Natural killer cell (primary cell): ENCODE data around the gene PAQR3. TPM values are rescaled to one million over a fixed set of nuclear protein-coding genes. Genes with fewer than 3 reads are reported as not detected.

Experiments used
- ATAC-seq, 3 donors: fragments of 150-1000 bp in 2 of 3; fragments of 200-7000 bp in 1 of 3; cut with Tn5 transposase; 1 replicate in 1 of 3; 2 replicates in 2 of 3; pipeline ENCODE4 v1.10.0; 2021; ENCODE audit warnings: mild to moderate bottlenecking in 2 of 3, moderate library complexity in 2 of 3
- DNase-seq, 2 donors: peaks; one replicate each; pipeline versions ENCODE4 v3.0.0 to v3.0.0-alpha.2; 2013 to 2021; ENCODE audit warnings: mixed read lengths in 1 of 2
- H3K27ac ChIP-seq: one replicate; pipeline ENCODE4 v1.5.1; 2013; ENCODE audit warnings: mild to moderate bottlenecking, low read length
- H3K27me3 ChIP-seq: one replicate; pipeline ENCODE4 v1.6.1; 2013; ENCODE audit warnings: low read length; ENCODE audit not compliant: control insufficient read depth, insufficient read depth
- H3K36me3 ChIP-seq: one replicate; pipeline ENCODE4 v1.6.1; 2013; ENCODE audit warnings: low read length; ENCODE audit not compliant: control insufficient read depth, insufficient read depth
- H3K4me1 ChIP-seq: one replicate; pipeline ENCODE4 v1.6.1; 2013; ENCODE audit warnings: low read length; ENCODE audit not compliant: control insufficient read depth, insufficient read depth
- H3K4me3 ChIP-seq: one replicate; pipeline ENCODE4 v1.5.1; 2013; ENCODE audit warnings: low read length
- H3K9me3 ChIP-seq: one replicate; pipeline ENCODE4 v1.6.1; 2013; ENCODE audit warnings: low read length; ENCODE audit not compliant: control insufficient read depth, insufficient read depth
- H3K27ac Mint-ChIP-seq, 2 donors: one replicate each; pipeline ENCODE4 v1.8.0; 2022; ENCODE audit warnings: mild to moderate bottlenecking in 2 of 2, mixed read lengths in 2 of 2, moderate library complexity in 1 of 2
- H3K27me3 Mint-ChIP-seq, 2 donors: one replicate each; pipeline ENCODE4 v1.8.0; 2022; ENCODE audit warnings: low read depth in 2 of 2, mixed read lengths in 2 of 2
- H3K36me3 Mint-ChIP-seq: one replicate; pipeline ENCODE4 v1.8.0; 2022; ENCODE audit warnings: mixed read lengths
- H3K4me1 Mint-ChIP-seq, 2 donors: one replicate each; pipeline ENCODE4 v1.8.0; 2022; ENCODE audit warnings: mixed read lengths in 2 of 2
- H3K4me3 Mint-ChIP-seq: one replicate; pipeline ENCODE4 v1.8.0; 2022; ENCODE audit warnings: mild to moderate bottlenecking, moderate library complexity, mixed read lengths
- H3K9me3 Mint-ChIP-seq, 2 donors: one replicate each; pipeline ENCODE4 v1.8.0; 2022; ENCODE audit warnings: mixed read lengths in 2 of 2
- CTCF ChIP-seq: fragments of 200-600 bp; IDR thresholded peaks from one replicate; pipeline ENCODE4 v1.8.0; 2022; ENCODE audit warnings: antibody characterized with exemption
- intact Hi-C: fragments of 100-400 bp; cut with micrococcal nuclease; formaldehyde crosslinking; loops from one replicate; pipeline ENCODE4 v1.14.2; 2022
- total RNA-seq, 4 donors: library from RNA; stranded (reverse); fragments of 120-200 nt in 1 of 4; gene quantifications; one replicate each; pipeline versions ENCODE4 v1.2.3 to v1.2.4, GENCODE V29; 2013 to 2022

The PAQR3 gene
- total RNA-seq, 3 donors from 2014 or later (not counting 1 experiment from before 2014, with no cell fraction given), result 23.7 to 31.7 (median 24.2) TPM

- no peaks in the 10 kb centered on the region for H3K27me3 Mint-ChIP-seq
- Histone ChIP-seq H3K9me3 (no peaks in the 10 kb centered on the region), H3K4me1 (no peaks in the 10 kb centered on the region), H3K4me3 (no peak overlapping the region), H3K27me3 (no peaks in the 10 kb centered on the region), H3K36me3 (no peaks in the 10 kb centered on the region), H3K27ac (no peak overlapping the region)
- H3K36me3 Mint-ChIP-seq, result no peaks in the 10 kb centered on the region
- intact Hi-C loops, result no loop called here
- ATAC-seq (no peak), DNase-seq (no peak)
- H3K4me1 Mint-ChIP-seq, result no peaks in the 10 kb centered on the region
- no peak for TF ChIP-seq CTCF
- no peak overlapping the region for H3K27ac Mint-ChIP-seq
- no peak overlapping the region for H3K4me3 Mint-ChIP-seq
- H3K9me3 Mint-ChIP-seq, result no peaks in the 10 kb centered on the region
Measured at GRCh38 chr4:78899302-78899701, 39.9 kb downstream of the PAQR3 start.

GRCh38 chr4:78889955-78890354 lies 49.3 kb downstream of the PAQR3 start:
- H3K9me3 Mint-ChIP-seq, result no peaks in the 10 kb centered on the region
- peaks cover 4 to 5% of the 10 kb centered on the region in 2 donors for H3K4me1 Mint-ChIP-seq
- no peak overlapping the region for H3K27ac Mint-ChIP-seq
- H3K36me3 ChIP-seq, result peaks cover 12% of the 10 kb centered on the region
- intact Hi-C loops, result no loop called here
- no peaks in the 10 kb centered on the region for H3K36me3 Mint-ChIP-seq
- no peaks in the 10 kb centered on the region for H3K4me1 ChIP-seq
- TF ChIP-seq CTCF, result no peak
- H3K27me3 Mint-ChIP-seq, result no peaks in the 10 kb centered on the region
- no peak overlapping the region for H3K27ac ChIP-seq
- no peaks in the 10 kb centered on the region for H3K9me3 ChIP-seq
- no peak for ATAC-seq
- H3K27me3 ChIP-seq, result no peaks in the 10 kb centered on the region
- H3K4me3 ChIP-seq, result no peak overlapping the region
- H3K4me3 Mint-ChIP-seq, result no peak overlapping the region
- no peak for DNase-seq

GRCh38 chr4:78885598-78885997 lies 53.6 kb downstream of the PAQR3 start:
- Histone ChIP-seq H3K9me3 (no peaks in the 10 kb centered on the region), H3K4me3 (no peak overlapping the region), H3K4me1 (no peaks in the 10 kb centered on the region), H3K27ac (no peak overlapping the region), H3K36me3 (peaks cover 10% of the 10 kb centered on the region), H3K27me3 (no peaks in the 10 kb centered on the region)
- no peak for ATAC-seq
- intact Hi-C loops, result no loop called here
- Mint-ChIP-seq H3K9me3 (no peaks in the 10 kb centered on the region), H3K4me3 (no peak overlapping the region), H3K27ac (no peak overlapping the region), H3K4me1 (peaks cover 4% of the 10 kb centered on the region in 2 donors), H3K27me3 (no peaks in the 10 kb centered on the region), H3K36me3 (no peaks in the 10 kb centered on the region)
- TF ChIP-seq CTCF, result no peak
- no peak for DNase-seq

GRCh38 chr4:78880874-78881492 lies 58.3 kb downstream of the PAQR3 start:
- Mint-ChIP-seq H3K4me1 (no peaks in the 10 kb centered on the region), H3K36me3 (no peaks in the 10 kb centered on the region), H3K9me3 (no peaks in the 10 kb centered on the region), H3K27me3 (no peaks in the 10 kb centered on the region), H3K4me3 (no peak overlapping the region), H3K27ac (no peak overlapping the region)
- DNase-seq (no peak), ATAC-seq (no peak)
- no peak overlapping the region for H3K4me3 ChIP-seq
- intact Hi-C loops, result no loop called here
- H3K9me3 ChIP-seq, result no peaks in the 10 kb centered on the region
- H3K27me3 ChIP-seq, result no peaks in the 10 kb centered on the region
- H3K36me3 ChIP-seq, result peaks cover 3% of the 10 kb centered on the region
- H3K27ac ChIP-seq, result no peak overlapping the region
- no peak for TF ChIP-seq CTCF
- no peaks in the 10 kb centered on the region for H3K4me1 ChIP-seq
